HG02884 (cell line): ENCODE results near the gene TNP2.
"Not testable (repeated sequence)": the region's sequence is repeated elsewhere in the genome, so short reads cannot be mapped to it uniquely, and the experiment has no call there.

Experiments used
- ATAC-seq: cut with Tn5 transposase; IDR thresholded peaks from one replicate; pipeline ENCODE4 v1.9.1; 2021; ENCODE audit warnings: mild to moderate bottlenecking, moderate library complexity; ENCODE audit not compliant: unreplicated experiment

TNP2 gene

GRCh38 chr16:11225677-11226549 is 43.2 kb downstream of the TNP2 start:
- ATAC-seq, result no peak

- peak; percentile 80 for ATAC-seq
These were observed 44.0 kb downstream of the TNP2 start for GRCh38 chr16:11224894-11225676.

- ATAC-seq, result no peak
These were observed 44.8 kb downstream of the TNP2 start for GRCh38 chr16:11224096-11224893.

- ATAC-seq, result not testable (repeated sequence)
These were observed 48.6 kb downstream of the TNP2 start for GRCh38 chr16:11220507-11220906.

- ATAC-seq, result no peak
These were observed 49.9 kb downstream of the TNP2 start for GRCh38 chr16:11219178-11219577.

GRCh38 chr16:11218604-11218962 is 50.5 kb downstream of the TNP2 start:
- no peak for ATAC-seq
